ENCODE measurements around the gene ABLIM1.

- no peak for TF ChIP-seq EP300 (IDR thresholded peaks at IDR 0.05)
- no peak for TF ChIP-seq CTCF (IDR thresholded peaks at IDR 0.05)
- no peak for TF ChIP-seq POLR2A (IDR thresholded peaks at IDR 0.05)
- TF ChIP-seq POLR2AphosphoS5 (IDR thresholded peaks at IDR 0.05), result no peak
Measured at GRCh38 chr10:114429581-114430335, 228.3 kb downstream of the ABLIM1 start.
